Measurements from ENCODE around the gene ALX3. TPM values are rescaled to one million over a fixed set of nuclear protein-coding genes. Genes with fewer than 3 reads are reported as not detected.

ALX3 gene
- total and polyA plus RNA-seq, 10 donors: 0.10 to 0.12 TPM; not detected in 8

Other genes starting within 250 kb of the ALX3 start
- 100 to 1,000 TPM in 4 of 7 donors, 10 to 100 TPM in 3; 54.2 to 207 (median 112) TPM for gene CSF1, start 159.8 kb downstream of the ALX3 start, total RNA-seq
- gene CSF1, start 159.8 kb downstream of the ALX3 start, polyA plus RNA-seq: 10 to 100 TPM in 1 of 3 donors, 1 to 10 TPM in 2; 5.8 to 17.3 (median 8.1) TPM
- gene AHCYL1, start 85.9 kb downstream of the ALX3 start, total RNA-seq: 10 to 100 TPM; 47.1 to 65.3 (median 52.7) TPM
- gene AHCYL1, start 85.9 kb downstream of the ALX3 start, polyA plus RNA-seq: 10 to 100 TPM; 16.2 to 29.9 (median 21.1) TPM
- gene STRIP1, start 36.0 kb downstream of the ALX3 start, total RNA-seq: 10 to 100 TPM; 46.0 to 98.7 (median 61.6) TPM
- 10 to 100 TPM; 11.8 to 25.6 (median 17.2) TPM for gene STRIP1, start 36.0 kb downstream of the ALX3 start, polyA plus RNA-seq
- gene UBL4B, start 41.8 kb upstream of the ALX3 start, total RNA-seq: not detected
- gene UBL4B, start 41.8 kb upstream of the ALX3 start, polyA plus RNA-seq: not detected
- gene SLC6A17, start 79.8 kb upstream of the ALX3 start, total RNA-seq: not detected
- gene SLC6A17, start 79.8 kb upstream of the ALX3 start, polyA plus RNA-seq: under 1 TPM in 2 of 3 donors, not detected in 1; under 0.01 to 0.02 TPM
- 10 to 100 TPM in 5 of 7 donors, 1 to 10 TPM in 2; 9.8 to 22.1 (median 14.8) TPM for gene KCNC4, start 139.6 kb upstream of the ALX3 start, total RNA-seq
- 1 to 10 TPM; 1.4 to 3.7 (median 2.1) TPM for gene KCNC4, start 139.6 kb upstream of the ALX3 start, polyA plus RNA-seq

All from spleen (tissue), 10 donors.